GM12874 (cell line): ENCODE results near the gene RASAL2.

Source experiments
- CTCF ChIP-seq: IDR thresholded peaks from 2 replicates; pipeline ENCODE4 v1.5.1; 2011; ENCODE audit warnings: low read depth, mild to moderate bottlenecking, control low read depth, low read length, moderate library complexity; ENCODE audit not compliant: insufficient read depth

Gene RASAL2

GRCh38 chr1:178151831-178152230 lies 57.9 kb downstream of the RASAL2 start:
- TF ChIP-seq CTCF = no peak

- TF ChIP-seq CTCF = no peak
Measured at GRCh38 chr1:178155481-178156255, 61.8 kb downstream of the RASAL2 start.

DNA sequence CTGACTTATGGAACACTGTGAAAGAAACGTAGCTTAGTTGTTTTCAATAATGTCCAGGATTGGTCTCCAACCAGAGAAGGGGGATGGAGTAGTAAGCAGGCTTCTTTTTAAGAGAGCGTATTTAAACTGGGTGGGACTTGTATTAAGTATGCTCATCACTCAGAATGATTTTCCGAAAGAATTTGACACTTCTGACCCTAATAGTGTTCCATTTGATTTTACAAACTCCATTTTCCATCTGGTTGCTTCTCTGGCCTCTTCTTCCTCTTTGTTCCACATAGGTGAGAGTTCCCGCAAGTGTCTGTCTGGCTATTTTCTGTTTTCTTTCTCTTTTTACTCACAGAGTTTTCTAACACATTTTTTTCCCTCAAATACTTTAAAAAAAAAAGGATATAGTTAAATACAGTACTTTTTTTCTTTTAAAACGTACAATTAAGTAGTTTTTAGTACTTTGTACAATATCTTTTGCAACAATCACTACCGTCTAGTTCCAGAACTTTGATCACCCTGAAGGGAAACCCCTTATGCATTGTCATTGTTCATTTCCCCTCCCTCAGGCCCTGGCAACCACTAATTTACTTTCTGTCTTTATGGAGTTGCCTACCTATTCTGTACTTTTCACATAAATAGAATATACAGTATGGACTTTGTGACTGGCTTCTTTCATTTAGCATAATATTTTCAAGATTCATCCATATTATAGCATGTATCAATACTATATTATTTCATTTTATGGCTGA lies 67.0 kb downstream of the RASAL2 start:
- TF ChIP-seq CTCF = no peak

- no peak for TF ChIP-seq CTCF
Measured at GRCh38 chr1:178161516-178161915, 67.6 kb downstream of the RASAL2 start.

GRCh38 chr1:178165196-178165595 lies 71.3 kb downstream of the RASAL2 start:
- no peak for TF ChIP-seq CTCF

- no peak for TF ChIP-seq CTCF
Measured at GRCh38 chr1:178166429-178167024, 72.6 kb downstream of the RASAL2 start.

GRCh38 chr1:178168536-178168935 lies 74.6 kb downstream of the RASAL2 start:
- no peak for TF ChIP-seq CTCF
